Activated naive CD8-positive, alpha-beta T cell treated with anti-CD3 and anti-CD28 coated beads, Interleukin-2, amount 10 ng/mL, durations not matched to agents 7 days and 5 days (primary cell): ENCODE data around the gene TTLL8. TPM values are rescaled to one million over a fixed set of nuclear protein-coding genes. Genes with fewer than 3 reads are reported as not detected.

Experiments
- ATAC-seq: fragments of 150-1000 bp; cut with Tn5 transposase; one replicate; pipeline ENCODE4 v1.10.0; 2021; ENCODE audit warnings: low read depth, moderate library complexity
- POLR2A ChIA-PET: fragments of 350-600 bp; sonication (Branson Sonifier 250); formaldehyde crosslinking; loops from one replicate; lab custom pipeline; 2021; ENCODE audit warnings: antibody characterized with exemption; lab: Charles Lee
- DNase-seq: peaks from one replicate; pipeline ENCODE4 v3.0.0; 2021
- H3K27ac Mint-ChIP-seq: one replicate; pipeline ENCODE4 v1.8.0; 2022; ENCODE audit warnings: mild to moderate bottlenecking, mixed read lengths
- H3K27me3 Mint-ChIP-seq: one replicate; pipeline ENCODE4 v1.8.0; 2022; ENCODE audit warnings: mild to moderate bottlenecking, moderate library complexity, mixed read lengths
- H3K36me3 Mint-ChIP-seq: one replicate; pipeline ENCODE4 v1.8.0; 2021; ENCODE audit warnings: mild to moderate bottlenecking, mixed read lengths
- H3K4me1 Mint-ChIP-seq: one replicate; pipeline ENCODE4 v1.8.0; 2021; ENCODE audit warnings: mixed read lengths
- H3K4me3 Mint-ChIP-seq: one replicate; pipeline ENCODE4 v1.8.0; 2022; ENCODE audit warnings: mild to moderate bottlenecking, moderate library complexity, mixed read lengths
- H3K9me3 Mint-ChIP-seq: one replicate; pipeline ENCODE4 v1.8.0; 2021; ENCODE audit warnings: mixed read lengths
- total RNA-seq, 2 experiments: library from RNA; stranded (reverse); gene quantifications; one replicate each; pipeline ENCODE4 v1.2.3, GENCODE V29; 2021

TTLL8 gene
- total RNA-seq, 2 experiments from 2014 or later = not detected

- H3K27me3 Mint-ChIP-seq = peaks cover 14% of the 10 kb centered on the region
- no peak overlapping the region for H3K27ac Mint-ChIP-seq
- no peaks in the 10 kb centered on the region for H3K9me3 Mint-ChIP-seq
- H3K4me1 Mint-ChIP-seq = peaks cover 2% of the 10 kb centered on the region
- no peak for ATAC-seq
- no peak for DNase-seq
- H3K4me3 Mint-ChIP-seq = no peak overlapping the region
- H3K36me3 Mint-ChIP-seq = no peaks in the 10 kb centered on the region
- POLR2A ChIA-PET = no interaction called here
Observed at GRCh38 chr22:50063589-50064393, 5.7 kb upstream of the TTLL8 start.

- H3K27ac Mint-ChIP-seq = no peak overlapping the region
- H3K4me1 Mint-ChIP-seq = peaks cover 3% of the 10 kb centered on the region
- DNase-seq (no peak), ATAC-seq (no peak)
- H3K27me3 Mint-ChIP-seq = peaks cover 17% of the 10 kb centered on the region
- H3K4me3 Mint-ChIP-seq = no peak overlapping the region
- POLR2A ChIA-PET = no interaction called here
- no peaks in the 10 kb centered on the region for H3K36me3 Mint-ChIP-seq
- no peaks in the 10 kb centered on the region for H3K9me3 Mint-ChIP-seq
Observed at GRCh38 chr22:50062509-50063135, 4.5 kb upstream of the TTLL8 start.

GRCh38 chr22:50061824-50062355 is 3.8 kb upstream of the TTLL8 start:
- Mint-ChIP-seq H3K4me1 (peaks cover 4% of the 10 kb centered on the region), H3K4me3 (no peak overlapping the region), H3K9me3 (no peaks in the 10 kb centered on the region), H3K27ac (no peak overlapping the region), H3K36me3 (no peaks in the 10 kb centered on the region), H3K27me3 (peaks cover 19% of the 10 kb centered on the region)
- DNase-seq (no peak), ATAC-seq (no peak)
- POLR2A ChIA-PET = no interaction called here

- DNase-seq (no peak), ATAC-seq (no peak)
- H3K27ac Mint-ChIP-seq = no peak overlapping the region
- no peaks in the 10 kb centered on the region for H3K36me3 Mint-ChIP-seq
- H3K4me1 Mint-ChIP-seq = peaks cover 4% of the 10 kb centered on the region
- POLR2A ChIA-PET = no interaction called here
- no peak overlapping the region for H3K4me3 Mint-ChIP-seq
- peaks cover 24% of the 10 kb centered on the region for H3K27me3 Mint-ChIP-seq
- no peaks in the 10 kb centered on the region for H3K9me3 Mint-ChIP-seq
Observed at GRCh38 chr22:50061141-50061823, 3.2 kb upstream of the TTLL8 start.

- ATAC-seq = no peak
- no peaks in the 10 kb centered on the region for H3K36me3 Mint-ChIP-seq
- H3K27ac Mint-ChIP-seq = no peak overlapping the region
- POLR2A ChIA-PET = no interaction called here
- H3K9me3 Mint-ChIP-seq = no peaks in the 10 kb centered on the region
- H3K4me3 Mint-ChIP-seq = no peak overlapping the region
- peaks cover 4% of the 10 kb centered on the region for H3K4me1 Mint-ChIP-seq
- DNase-seq = no peak
- H3K27me3 Mint-ChIP-seq = peaks cover 24% of the 10 kb centered on the region
Observed at GRCh38 chr22:50060441-50061140, 2.5 kb upstream of the TTLL8 start.

DNA sequence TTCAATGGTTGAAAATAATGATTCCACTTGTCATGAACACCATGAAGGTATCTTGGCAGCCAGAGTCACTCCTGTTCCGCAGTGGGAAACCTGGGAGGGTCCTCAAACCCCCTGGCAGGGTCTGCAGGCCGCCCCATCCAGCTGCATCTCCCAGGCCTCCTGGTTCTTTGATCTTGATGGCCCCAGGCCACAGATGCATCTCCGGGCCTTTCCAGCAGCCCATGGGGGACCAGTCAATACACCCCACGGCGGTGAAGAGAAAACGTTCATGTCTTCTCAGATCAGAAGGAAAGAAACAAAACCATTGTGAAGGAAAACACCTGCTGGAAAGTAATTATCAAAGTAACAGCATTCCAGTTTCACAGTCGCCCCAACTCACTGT is 1.8 kb upstream of the TTLL8 start:
- H3K36me3 Mint-ChIP-seq = no peaks in the 10 kb centered on the region
- no peak for ATAC-seq
- POLR2A ChIA-PET = no interaction called here
- H3K4me1 Mint-ChIP-seq = peaks cover 4% of the 10 kb centered on the region
- DNase-seq = no peak
- no peak overlapping the region for H3K4me3 Mint-ChIP-seq
- H3K9me3 Mint-ChIP-seq = no peaks in the 10 kb centered on the region
- H3K27me3 Mint-ChIP-seq = peaks cover 24% of the 10 kb centered on the region
- no peak overlapping the region for H3K27ac Mint-ChIP-seq

DNA sequence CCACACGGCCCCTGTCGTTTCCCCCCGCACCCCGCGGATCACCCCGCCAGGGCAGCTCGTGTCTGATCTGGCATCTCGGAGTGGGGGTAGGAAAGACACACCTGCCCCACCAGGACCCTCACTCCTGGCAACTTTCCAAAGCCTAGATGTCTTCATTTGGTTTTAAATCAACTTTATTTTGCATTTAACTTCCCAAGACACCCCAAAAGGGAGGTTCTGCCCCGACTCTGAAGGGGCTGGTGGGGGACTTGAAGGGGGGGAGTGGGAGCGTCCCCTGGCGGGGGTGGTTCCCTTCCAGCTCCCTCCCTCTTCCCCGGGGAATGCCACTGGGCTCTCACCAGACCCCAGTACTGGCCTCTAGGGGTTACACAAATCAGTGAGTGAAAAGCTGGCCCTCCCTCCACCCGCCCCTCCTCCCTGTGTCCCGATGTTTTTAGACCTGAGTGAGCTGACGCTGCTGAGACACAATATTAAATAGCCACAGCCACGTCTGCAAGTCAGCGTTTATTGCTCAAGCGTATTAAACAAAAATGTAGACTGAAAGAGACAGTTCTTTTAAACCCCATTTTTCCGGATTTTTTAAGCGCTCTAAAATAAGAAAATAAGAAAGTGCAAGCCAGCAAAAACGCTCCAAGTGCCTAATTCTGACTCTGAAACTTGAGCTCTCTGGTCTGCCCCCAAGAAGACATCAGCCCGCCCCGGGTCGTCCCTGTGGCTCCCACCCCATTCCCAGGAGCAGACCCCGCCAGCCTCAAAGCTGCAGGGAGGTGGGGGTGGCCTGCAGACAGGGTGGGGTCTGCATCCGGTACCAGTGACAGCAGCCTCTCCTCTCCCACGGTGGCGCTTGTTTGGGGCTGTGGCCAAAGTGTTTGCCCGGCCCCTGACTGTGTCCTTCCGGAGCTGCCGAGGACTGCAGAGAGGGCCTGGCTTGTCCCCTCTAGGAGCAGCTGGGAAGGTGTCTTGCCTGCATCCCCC is 1.1 kb upstream of the TTLL8 start:
- peaks cover 25% of the 10 kb centered on the region for H3K27me3 Mint-ChIP-seq
- H3K4me3 Mint-ChIP-seq = no peak overlapping the region
- H3K27ac Mint-ChIP-seq = no peak overlapping the region
- DNase-seq (no peak), ATAC-seq (no peak)
- POLR2A ChIA-PET = no interaction called here
- H3K36me3 Mint-ChIP-seq = no peaks in the 10 kb centered on the region
- peaks cover 4% of the 10 kb centered on the region for H3K4me1 Mint-ChIP-seq
- H3K9me3 Mint-ChIP-seq = no peaks in the 10 kb centered on the region

GRCh38 chr22:50057278-50058060 is 629 bp downstream of the TTLL8 start:
- no peak for DNase-seq

GRCh38 chr22:50056214-50056972 is 1.7 kb downstream of the TTLL8 start:
- Mint-ChIP-seq H3K27ac (no peak overlapping the region), H3K4me3 (no peak overlapping the region), H3K4me1 (peaks cover 2% of the 10 kb centered on the region), H3K9me3 (peaks cover 9% of the 10 kb centered on the region), H3K27me3 (peaks cover 30% of the 10 kb centered on the region), H3K36me3 (no peaks in the 10 kb centered on the region)
- POLR2A ChIA-PET = no interaction called here
- ATAC-seq = no peak
- no peak for DNase-seq

More at GRCh38 chr22:50057278-50058060, 629 bp downstream of the TTLL8 start:
- Mint-ChIP-seq H3K27me3 (peaks cover 30% of the 10 kb centered on the region), H3K27ac (no peak overlapping the region), H3K9me3 (peaks cover 6% of the 10 kb centered on the region), H3K4me1 (peaks cover 4% of the 10 kb centered on the region), H3K4me3 (no peak overlapping the region), H3K36me3 (no peaks in the 10 kb centered on the region)
- no peak for ATAC-seq
- POLR2A ChIA-PET = no interaction called here

DNA sequence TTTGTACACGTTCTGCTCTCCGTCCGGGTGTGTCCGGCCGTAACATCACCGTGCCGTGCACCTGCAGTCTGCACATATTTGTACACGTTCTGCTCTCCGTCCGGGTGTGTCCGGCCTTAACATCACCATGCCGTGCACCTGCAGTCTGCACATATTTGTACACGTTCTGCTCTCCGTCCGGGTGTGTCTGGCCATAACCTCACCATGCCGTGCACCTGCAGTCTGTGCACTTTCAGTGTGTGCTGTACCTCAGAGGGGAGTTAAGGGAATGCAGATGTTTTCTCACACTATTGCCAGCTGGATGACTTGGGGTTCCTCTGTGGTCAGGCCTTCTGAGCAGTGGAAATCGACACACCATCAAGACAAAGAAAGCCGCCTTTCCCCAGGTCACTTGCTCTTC is 4.2 kb downstream of the TTLL8 start:
- Mint-ChIP-seq H3K4me3 (no peak overlapping the region), H3K27ac (no peak overlapping the region), H3K4me1 (peaks cover 2% of the 10 kb centered on the region), H3K9me3 (peaks cover 9% of the 10 kb centered on the region), H3K36me3 (no peaks in the 10 kb centered on the region), H3K27me3 (peaks cover 21% of the 10 kb centered on the region)
- POLR2A ChIA-PET = no interaction called here
- DNase-seq (no peak), ATAC-seq (no peak)

- Mint-ChIP-seq H3K4me1 (no peaks in the 10 kb centered on the region), H3K27ac (no peak overlapping the region), H3K9me3 (peaks cover 9% of the 10 kb centered on the region), H3K4me3 (no peak overlapping the region), H3K27me3 (peaks cover 15% of the 10 kb centered on the region), H3K36me3 (no peaks in the 10 kb centered on the region)
- POLR2A ChIA-PET = no interaction called here
- DNase-seq (no peak), ATAC-seq (no peak)
Observed at GRCh38 chr22:50051930-50052329, 6.2 kb downstream of the TTLL8 start.
